Right kidney (tissue), 1 donor: Measurements from ENCODE around the gene FAT1.

ENCODE experiments used
- DNase-seq: peaks from one replicate; pipeline ENCODE4 v3.0.0-alpha.2; 2016

Gene FAT1

GRCh38 chr4:186755550-186756519 lies 32.2 kb upstream of the FAT1 start:
- DNase-seq, result no peak

GRCh38 chr4:186754976-186755375 lies 31.3 kb upstream of the FAT1 start:
- DNase-seq, result no peak

- no peak for DNase-seq
Observed at GRCh38 chr4:186752325-186752724, 28.7 kb upstream of the FAT1 start.

GRCh38 chr4:186749611-186750281 lies 26.1 kb upstream of the FAT1 start:
- DNase-seq, result no peak

GRCh38 chr4:186746581-186746980 lies 22.9 kb upstream of the FAT1 start:
- no peak for DNase-seq

- no peak for DNase-seq
Observed at GRCh38 chr4:186743261-186743660, 19.6 kb upstream of the FAT1 start.

- DNase-seq, result no peak
Observed at GRCh38 chr4:186740822-186741221, 17.2 kb upstream of the FAT1 start.

- DNase-seq, result no peak
Observed at GRCh38 chr4:186739802-186740434, 16.3 kb upstream of the FAT1 start.

GRCh38 chr4:186739317-186739716 lies 15.7 kb upstream of the FAT1 start:
- no peak for DNase-seq

- no peak for DNase-seq
Observed at GRCh38 chr4:186738421-186738820, 14.8 kb upstream of the FAT1 start.

- DNase-seq, result no peak
Observed at GRCh38 chr4:186737427-186737826, 13.8 kb upstream of the FAT1 start.

- no peak for DNase-seq
Observed at GRCh38 chr4:186736466-186736865, 12.8 kb upstream of the FAT1 start.

- no peak for DNase-seq
Observed at GRCh38 chr4:186734251-186734650, 10.6 kb upstream of the FAT1 start.

- peak; percentile 10 for DNase-seq
Observed at GRCh38 chr4:186733778-186734177, 10.1 kb upstream of the FAT1 start.

- no peak for DNase-seq
Observed at GRCh38 chr4:186730621-186731020, 7.0 kb upstream of the FAT1 start.

GRCh38 chr4:186729856-186730255 lies 6.2 kb upstream of the FAT1 start:
- no peak for DNase-seq

- no peak for DNase-seq
Observed at GRCh38 chr4:186728631-186729271, 5.1 kb upstream of the FAT1 start.

GRCh38 chr4:186727977-186728519 lies 4.4 kb upstream of the FAT1 start:
- peak; percentile 12 for DNase-seq

- no peak for DNase-seq
Observed at GRCh38 chr4:186727169-186727976, 3.7 kb upstream of the FAT1 start.

GRCh38 chr4:186726426-186727168 lies 2.9 kb upstream of the FAT1 start:
- peak; percentile 99 for DNase-seq
